Parathyroid adenoma (tissue), 2 donors: Measurements from ENCODE around the gene TPBGL.
A peak's percentile ranks its signal among the peaks of the same experiment; 100 is the strongest.

Source experiments
- H2AFZ ChIP-seq: fragments of 300-600 bp; sonication (generic); one replicate; pipeline ENCODE4 v1.7.0; 2017; ENCODE audit warnings: antibody characterized with exemption, mild to moderate bottlenecking
- H3K27ac ChIP-seq: fragments of 300-600 bp; sonication (generic); one replicate; pipeline ENCODE4 v1.7.0; 2017
- H3K27me3 ChIP-seq: fragments of 300-600 bp; sonication (generic); one replicate; pipeline ENCODE4 v1.7.0; 2017; ENCODE audit warnings: low read length; ENCODE audit not compliant: control insufficient read depth, insufficient read depth
- H3K36me3 ChIP-seq: fragments of 300-600 bp; sonication (generic); one replicate; pipeline ENCODE4 v1.7.0; 2017; ENCODE audit warnings: low read length; ENCODE audit not compliant: control insufficient read depth, insufficient read depth
- H3K4me1 ChIP-seq: fragments of 300-600 bp; sonication (generic); one replicate; pipeline ENCODE4 v1.7.0; 2017; ENCODE audit warnings: control low read depth
- H3K4me2 ChIP-seq: fragments of 300-600 bp; sonication (generic); one replicate; pipeline ENCODE4 v1.7.0; 2017; ENCODE audit warnings: low read length
- H3K4me3 ChIP-seq: fragments of 300-600 bp; sonication (generic); one replicate; pipeline ENCODE4 v1.7.0; 2017; ENCODE audit warnings: low read depth, low read length
- H3K79me2 ChIP-seq: fragments of 300-600 bp; sonication (generic); one replicate; pipeline ENCODE4 v1.7.0; 2017; ENCODE audit warnings: control low read depth
- H3K9ac ChIP-seq: fragments of 300-600 bp; sonication (generic); one replicate; pipeline ENCODE4 v1.7.0; 2017; ENCODE audit warnings: mild to moderate bottlenecking
- H3K9me3 ChIP-seq: fragments of 300-600 bp; sonication (generic); one replicate; pipeline ENCODE4 v1.7.0; 2017; ENCODE audit warnings: low read length; ENCODE audit not compliant: control insufficient read depth
- TF ChIP-seq, protein P1 (sequence below): fragments of 300-600 bp; sonication (generic); IDR thresholded peaks from one replicate; pipeline ENCODE4 v1.7.0; 2017; ENCODE audit warnings: antibody characterized with exemption, mild to moderate bottlenecking
- donor health status: primary hyperparathyroidism.

Gene TPBGL

DNA sequence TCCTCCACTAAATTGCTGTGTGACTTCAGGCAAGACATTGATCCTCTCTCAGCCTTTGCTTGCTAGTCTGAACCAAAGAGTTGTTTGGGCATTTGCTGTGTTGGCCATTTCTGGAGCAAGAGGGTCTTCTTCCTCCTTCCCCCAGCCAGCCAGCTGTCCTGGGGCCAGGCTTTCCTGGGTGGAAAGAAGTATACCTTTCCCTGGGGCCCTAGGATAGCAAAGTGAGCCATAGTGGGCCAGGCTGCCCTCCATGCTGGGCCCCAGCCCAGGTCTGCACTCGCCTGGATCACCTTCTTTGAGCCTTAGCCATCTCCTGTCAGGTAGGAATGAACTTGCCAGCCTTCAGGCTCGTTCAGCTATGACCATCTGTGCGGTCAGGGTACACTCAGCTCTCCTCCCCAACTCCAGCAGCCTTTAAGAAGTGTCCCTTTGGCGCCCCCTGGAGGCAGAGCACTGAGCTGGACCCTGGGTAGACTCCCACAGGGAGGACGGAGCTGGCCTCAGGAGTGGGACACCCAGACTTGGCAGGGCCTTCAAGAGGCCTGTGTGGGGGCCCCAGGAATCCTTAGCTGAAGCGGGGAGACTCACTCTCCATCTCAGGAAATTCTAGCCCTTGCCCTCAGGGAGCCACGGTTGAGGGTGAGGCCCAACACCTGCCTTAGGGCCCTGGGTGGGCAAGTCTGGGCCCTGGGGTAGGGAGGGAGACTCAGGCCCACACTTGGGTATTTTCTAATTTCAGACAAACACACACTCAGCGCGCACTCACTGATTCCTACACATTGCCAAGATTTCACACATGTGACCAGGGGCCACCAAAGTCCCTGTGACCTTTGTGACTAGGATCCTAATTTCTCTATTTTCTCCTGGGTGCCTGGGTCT is 35.6 kb upstream of the TPBGL start:
- H3K4me2 ChIP-seq, result no peak overlapping the region
- no peak overlapping the region for H3K9ac ChIP-seq
- no peak overlapping the region for H3K27ac ChIP-seq
- H3K27me3 ChIP-seq, result no peaks in the 10 kb centered on the region
- H3K9me3 ChIP-seq, result no peaks in the 10 kb centered on the region
- no peak overlapping the region for H3K4me3 ChIP-seq
- H2AFZ ChIP-seq, result no peak overlapping the region
- TF ChIP-seq, protein P1, sequence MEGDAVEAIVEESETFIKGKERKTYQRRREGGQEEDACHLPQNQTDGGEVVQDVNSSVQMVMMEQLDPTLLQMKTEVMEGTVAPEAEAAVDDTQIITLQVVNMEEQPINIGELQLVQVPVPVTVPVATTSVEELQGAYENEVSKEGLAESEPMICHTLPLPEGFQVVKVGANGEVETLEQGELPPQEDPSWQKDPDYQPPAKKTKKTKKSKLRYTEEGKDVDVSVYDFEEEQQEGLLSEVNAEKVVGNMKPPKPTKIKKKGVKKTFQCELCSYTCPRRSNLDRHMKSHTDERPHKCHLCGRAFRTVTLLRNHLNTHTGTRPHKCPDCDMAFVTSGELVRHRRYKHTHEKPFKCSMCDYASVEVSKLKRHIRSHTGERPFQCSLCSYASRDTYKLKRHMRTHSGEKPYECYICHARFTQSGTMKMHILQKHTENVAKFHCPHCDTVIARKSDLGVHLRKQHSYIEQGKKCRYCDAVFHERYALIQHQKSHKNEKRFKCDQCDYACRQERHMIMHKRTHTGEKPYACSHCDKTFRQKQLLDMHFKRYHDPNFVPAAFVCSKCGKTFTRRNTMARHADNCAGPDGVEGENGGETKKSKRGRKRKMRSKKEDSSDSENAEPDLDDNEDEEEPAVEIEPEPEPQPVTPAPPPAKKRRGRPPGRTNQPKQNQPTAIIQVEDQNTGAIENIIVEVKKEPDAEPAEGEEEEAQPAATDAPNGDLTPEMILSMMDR, result peak; percentile 64
- no peaks in the 10 kb centered on the region for H3K36me3 ChIP-seq
- H3K4me1 ChIP-seq, result no peaks in the 10 kb centered on the region
- no peaks in the 10 kb centered on the region for H3K79me2 ChIP-seq

DNA sequence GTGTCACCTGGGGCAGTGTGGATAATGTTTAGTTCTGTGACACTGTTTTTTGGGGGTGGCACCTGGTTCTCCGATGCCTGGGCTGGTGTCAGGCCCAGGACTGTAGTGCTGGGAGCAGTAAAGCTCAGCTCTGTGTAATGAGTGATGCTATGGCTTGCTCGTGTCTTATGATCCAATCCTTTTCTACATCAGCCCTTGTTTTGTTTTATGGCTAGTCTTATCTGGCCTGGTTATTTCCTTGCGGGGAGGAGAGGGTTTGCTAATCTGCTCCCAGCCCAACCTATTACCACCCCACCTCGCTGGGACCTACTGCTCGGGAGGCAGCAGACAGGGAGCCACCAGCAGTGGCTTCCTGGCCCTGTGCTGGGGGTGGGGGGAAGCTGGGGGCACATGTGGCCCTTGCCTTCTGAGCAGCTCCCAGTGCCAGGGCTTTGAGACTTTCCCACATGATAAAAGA is 35.0 kb upstream of the TPBGL start:
- H3K27ac ChIP-seq, result no peak overlapping the region

DNA sequence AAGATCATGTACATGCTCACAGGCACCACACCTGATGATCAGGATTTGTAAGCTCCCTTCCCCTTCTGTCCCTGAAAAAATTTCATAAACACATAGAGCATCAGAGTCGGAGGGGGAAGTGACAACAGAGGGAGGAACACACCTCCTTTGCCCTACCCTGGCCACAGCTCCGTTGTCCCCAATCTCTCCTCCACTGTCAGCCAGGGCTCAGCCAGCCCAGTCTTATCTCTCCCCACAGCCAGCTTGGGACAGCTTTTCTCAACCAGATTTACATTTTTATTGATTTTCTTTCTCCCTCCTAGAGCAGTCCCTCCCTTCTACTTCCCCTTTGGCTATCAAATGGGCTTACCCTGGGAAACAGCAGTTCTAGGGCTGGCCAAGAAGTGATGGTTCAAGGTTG is 32.1 kb upstream of the TPBGL start:
- H3K27ac ChIP-seq, result no peak overlapping the region
- H3K4me3 ChIP-seq, result no peak overlapping the region
- no peak overlapping the region for H3K4me2 ChIP-seq
- H3K9me3 ChIP-seq, result no peaks in the 10 kb centered on the region
- TF ChIP-seq, protein P1, result no peak
- no peaks in the 10 kb centered on the region for H3K36me3 ChIP-seq
- no peak overlapping the region for H2AFZ ChIP-seq
- H3K79me2 ChIP-seq, result no peaks in the 10 kb centered on the region
- no peaks in the 10 kb centered on the region for H3K4me1 ChIP-seq
- H3K27me3 ChIP-seq, result no peaks in the 10 kb centered on the region
- H3K9ac ChIP-seq, result no peak overlapping the region

More for the DNA sequence above, 35.0 kb upstream of the TPBGL start:
- Histone ChIP-seq H3K79me2 (no peaks in the 10 kb centered on the region), H3K9ac (no peak overlapping the region), H3K27me3 (no peaks in the 10 kb centered on the region), H3K9me3 (no peaks in the 10 kb centered on the region), H3K4me3 (no peak overlapping the region), H3K36me3 (no peaks in the 10 kb centered on the region), H2AFZ (no peak overlapping the region), H3K4me2 (no peak overlapping the region), H3K4me1 (no peaks in the 10 kb centered on the region)
- TF ChIP-seq, protein P1, result no peak

DNA sequence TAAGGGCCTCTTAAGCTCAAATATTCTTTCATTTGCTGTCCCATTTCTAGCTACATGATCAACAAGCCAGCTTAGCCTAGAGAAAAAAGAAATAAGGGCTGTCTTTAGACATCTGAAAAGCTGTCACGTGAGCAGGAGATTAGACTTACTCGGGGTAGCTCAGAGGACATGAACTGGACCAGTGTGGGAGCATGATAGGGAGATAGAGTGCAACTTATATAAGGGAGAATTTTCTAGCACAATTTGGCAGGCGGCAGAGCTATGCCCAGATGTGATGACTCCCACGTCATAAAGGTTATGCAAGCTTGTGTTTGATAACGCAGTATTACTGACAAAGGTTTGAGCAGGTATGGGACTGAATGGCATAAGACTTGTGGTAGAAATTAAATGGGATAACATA is 28.2 kb upstream of the TPBGL start:
- no peaks in the 10 kb centered on the region for H3K36me3 ChIP-seq
- H3K4me1 ChIP-seq, result no peaks in the 10 kb centered on the region
- no peaks in the 10 kb centered on the region for H3K9me3 ChIP-seq
- H3K9ac ChIP-seq, result no peak overlapping the region
- TF ChIP-seq, protein P1, result no peak
- no peak overlapping the region for H3K4me2 ChIP-seq
- H3K27me3 ChIP-seq, result no peaks in the 10 kb centered on the region
- no peak overlapping the region for H3K27ac ChIP-seq
- no peak overlapping the region for H3K4me3 ChIP-seq
- no peaks in the 10 kb centered on the region for H3K79me2 ChIP-seq
- H2AFZ ChIP-seq, result no peak overlapping the region

DNA sequence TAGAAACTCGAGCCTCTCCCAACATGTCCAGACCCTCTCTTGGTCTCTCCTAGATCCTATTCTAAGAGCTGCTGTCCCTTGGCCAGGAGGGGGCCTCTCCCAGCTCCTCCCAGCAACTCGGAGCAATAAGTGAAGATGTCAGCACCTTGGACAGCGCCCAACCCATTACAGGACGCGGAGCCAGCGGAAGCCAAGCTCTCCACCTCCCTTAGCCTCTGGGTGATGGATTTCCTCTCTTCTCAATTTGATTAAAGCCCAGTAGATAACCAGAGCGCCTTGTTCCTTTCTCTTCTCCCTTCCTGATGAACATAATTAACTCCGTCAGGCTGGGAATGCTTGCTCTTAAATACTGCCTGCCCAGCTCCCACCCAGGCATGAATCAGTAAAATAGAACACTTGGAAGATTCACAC is 26.2 kb upstream of the TPBGL start:
- TF ChIP-seq, protein P1, result peak; percentile 26
- Histone ChIP-seq H3K4me3 (no peak overlapping the region), H3K9ac (no peak overlapping the region), H3K79me2 (no peaks in the 10 kb centered on the region), H3K27ac (peak overlapping the region; percentile 6), H2AFZ (peak overlapping the region; percentile 57), H3K4me2 (no peak overlapping the region), H3K27me3 (no peaks in the 10 kb centered on the region), H3K36me3 (no peaks in the 10 kb centered on the region), H3K9me3 (no peaks in the 10 kb centered on the region), H3K4me1 (no peaks in the 10 kb centered on the region)
